Calu3 (cell line): ENCODE measurements around the gene FAM25A. TPM values are rescaled to one million over a fixed set of nuclear protein-coding genes. Genes with fewer than 3 reads are reported as not detected.

Experiments used
- BruUV-seq: library from RNA; stranded (reverse); fragments of 400-500 nt; replicated peaks from 2 replicates; lab custom pipeline; 2021; lab: Mats Ljungman, UMichigan
- CTCF ChIA-PET: fragments of 300-600 bp; sonication (Branson Sonifier 250); formaldehyde crosslinking; loops from one replicate; lab custom pipeline; 2022; ENCODE audit warnings: antibody characterized with exemption; lab: Charles Lee
- DNase-seq: peaks from one replicate; pipeline ENCODE4 v3.0.0; 2022
- H3K27ac Mint-ChIP-seq: one replicate; pipeline ENCODE4 v1.8.0; 2022; ENCODE audit warnings: mixed read lengths; ENCODE audit not compliant: unreplicated experiment
- H3K27me3 Mint-ChIP-seq: one replicate; pipeline ENCODE4 v1.8.0; 2022; ENCODE audit warnings: mixed read lengths; ENCODE audit not compliant: unreplicated experiment
- H3K36me3 Mint-ChIP-seq: one replicate; pipeline ENCODE4 v1.8.0; 2022; ENCODE audit warnings: mild to moderate bottlenecking, moderate library complexity, mixed read lengths; ENCODE audit not compliant: insufficient read depth, unreplicated experiment
- H3K4me1 Mint-ChIP-seq: one replicate; pipeline ENCODE4 v1.8.0; 2022; ENCODE audit warnings: mild to moderate bottlenecking, low read depth, mixed read lengths; ENCODE audit not compliant: unreplicated experiment
- H3K4me3 Mint-ChIP-seq: one replicate; pipeline ENCODE4 v1.8.0; 2022; ENCODE audit warnings: mild to moderate bottlenecking, low read depth, moderate library complexity, mixed read lengths; ENCODE audit not compliant: unreplicated experiment
- H3K9me3 Mint-ChIP-seq: one replicate; pipeline ENCODE4 v1.8.0; 2022; ENCODE audit warnings: low read depth, mixed read lengths; ENCODE audit not compliant: unreplicated experiment
- intact Hi-C: fragments of 100-400 bp; cut with micrococcal nuclease; formaldehyde crosslinking; loops from one replicate; pipeline ENCODE4 v1.10.0; 2022; ENCODE audit not compliant: unreplicated experiment
- total RNA-seq: library from RNA; stranded (reverse); gene quantifications from 2 replicates; pipeline ENCODE4 v1.2.3, GENCODE V29; 2022
- TF ChIP-seq, protein P1 (sequence below): fragments of 200-600 bp; IDR thresholded peaks from one replicate; pipeline ENCODE4 v1.8.0; 2022; ENCODE audit warnings: antibody characterized with exemption; ENCODE audit not compliant: unreplicated experiment

Gene FAM25A
- total RNA-seq, 1 experiment from 2014 or later: not detected

DNA sequence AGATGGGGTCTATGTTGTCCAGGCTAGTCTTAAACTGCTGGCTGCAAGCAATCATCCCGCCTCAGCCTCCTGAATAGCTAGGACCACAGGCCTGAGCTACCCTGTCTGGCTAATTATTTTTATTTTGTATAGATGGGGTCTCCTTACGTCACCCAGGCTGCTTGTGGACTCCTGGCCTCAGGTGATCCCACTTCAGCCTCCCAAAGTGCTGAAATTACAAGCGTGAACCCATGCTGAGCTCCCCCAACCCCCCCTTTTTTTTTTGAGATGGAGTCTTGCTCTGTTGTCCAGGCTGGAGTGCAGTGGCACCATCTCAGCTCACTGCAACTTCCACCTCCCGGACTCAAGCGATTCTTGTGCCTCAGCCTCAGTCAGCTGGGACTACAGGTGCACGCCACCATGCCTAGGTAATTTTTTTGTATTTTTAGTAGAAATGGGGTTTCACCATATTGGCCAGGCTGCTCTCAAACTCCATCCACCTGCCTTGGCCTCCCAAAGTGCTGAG is 25.4 kb downstream of the FAM25A start:
- no peaks in the 10 kb centered on the region for H3K4me1 Mint-ChIP-seq
- no peak for DNase-seq
- BruUV-seq: no TSS peak
- H3K4me3 Mint-ChIP-seq: no peak overlapping the region
- H3K27ac Mint-ChIP-seq: no peak overlapping the region
- H3K9me3 Mint-ChIP-seq: no peaks in the 10 kb centered on the region
- intact Hi-C loops: no loop called here
- CTCF ChIA-PET: interaction anchor here (0.7 kb wide), 1 partner anchor 95 kb away, joined by 3 read pairs; no protein-coding TSS in a partner anchor
- no peaks in the 10 kb centered on the region for H3K27me3 Mint-ChIP-seq
- peaks cover 7% of the 10 kb centered on the region for H3K36me3 Mint-ChIP-seq
- TF ChIP-seq, protein P1, sequence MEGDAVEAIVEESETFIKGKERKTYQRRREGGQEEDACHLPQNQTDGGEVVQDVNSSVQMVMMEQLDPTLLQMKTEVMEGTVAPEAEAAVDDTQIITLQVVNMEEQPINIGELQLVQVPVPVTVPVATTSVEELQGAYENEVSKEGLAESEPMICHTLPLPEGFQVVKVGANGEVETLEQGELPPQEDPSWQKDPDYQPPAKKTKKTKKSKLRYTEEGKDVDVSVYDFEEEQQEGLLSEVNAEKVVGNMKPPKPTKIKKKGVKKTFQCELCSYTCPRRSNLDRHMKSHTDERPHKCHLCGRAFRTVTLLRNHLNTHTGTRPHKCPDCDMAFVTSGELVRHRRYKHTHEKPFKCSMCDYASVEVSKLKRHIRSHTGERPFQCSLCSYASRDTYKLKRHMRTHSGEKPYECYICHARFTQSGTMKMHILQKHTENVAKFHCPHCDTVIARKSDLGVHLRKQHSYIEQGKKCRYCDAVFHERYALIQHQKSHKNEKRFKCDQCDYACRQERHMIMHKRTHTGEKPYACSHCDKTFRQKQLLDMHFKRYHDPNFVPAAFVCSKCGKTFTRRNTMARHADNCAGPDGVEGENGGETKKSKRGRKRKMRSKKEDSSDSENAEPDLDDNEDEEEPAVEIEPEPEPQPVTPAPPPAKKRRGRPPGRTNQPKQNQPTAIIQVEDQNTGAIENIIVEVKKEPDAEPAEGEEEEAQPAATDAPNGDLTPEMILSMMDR: no peak

DNA sequence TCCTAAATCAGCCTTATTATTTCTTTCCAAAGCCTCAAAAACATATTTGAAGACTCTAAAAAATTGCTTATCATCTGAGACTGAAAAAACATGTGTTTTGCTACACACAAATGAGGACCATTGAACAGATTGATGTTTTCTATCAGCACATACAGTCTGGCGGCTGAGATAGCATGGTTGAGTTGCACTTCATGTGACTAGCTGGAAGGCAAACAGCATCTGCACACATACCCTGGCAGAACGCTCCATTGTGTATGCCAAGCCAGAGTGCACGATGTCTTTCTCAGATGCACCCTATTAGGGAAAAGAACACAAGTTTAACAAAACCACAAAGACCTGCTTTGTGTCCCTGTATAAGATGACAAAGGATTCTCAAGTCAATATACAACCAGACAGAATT is 33.0 kb downstream of the FAM25A start:
- intact Hi-C loops: no loop called here

DNA sequence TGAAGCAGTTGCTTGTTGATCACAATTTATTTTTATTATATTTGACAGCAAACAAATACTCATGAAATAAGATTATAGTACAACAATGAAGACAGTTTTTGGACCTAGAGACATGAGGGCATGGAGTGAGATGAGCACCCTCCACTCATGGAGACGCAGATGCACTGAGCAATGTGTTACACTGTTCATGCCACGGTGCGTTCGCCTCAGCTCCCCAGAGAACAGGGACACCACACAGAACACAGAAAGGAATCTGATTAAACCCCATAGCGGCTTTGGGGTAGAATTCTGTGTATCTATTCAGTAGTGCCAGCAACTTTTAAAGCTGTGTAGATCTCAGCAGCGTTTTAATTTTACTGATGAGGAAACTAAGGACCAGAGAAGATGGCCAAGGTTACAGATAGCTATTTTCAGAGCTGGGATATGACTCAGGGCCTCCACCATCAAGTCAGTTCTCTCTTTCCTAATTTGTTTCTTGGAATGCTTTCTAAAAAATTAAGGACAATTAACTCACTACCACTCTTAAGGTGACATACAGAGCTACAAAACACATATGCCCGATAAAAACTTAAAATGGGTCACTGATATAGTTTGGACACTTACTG is 33.6 kb downstream of the FAM25A start:
- Mint-ChIP-seq H3K27me3 (no peaks in the 10 kb centered on the region), H3K9me3 (no peaks in the 10 kb centered on the region), H3K4me1 (no peaks in the 10 kb centered on the region), H3K27ac (no peak overlapping the region), H3K4me3 (no peak overlapping the region), H3K36me3 (peaks cover 12% of the 10 kb centered on the region)
- CTCF ChIA-PET: no interaction called here
- TF ChIP-seq, protein P1: no peak
- BruUV-seq: no TSS peak
- intact Hi-C loops: no loop called here
- no peak for DNase-seq

More for the DNA sequence above, 33.0 kb downstream of the FAM25A start:
- CTCF ChIA-PET: no interaction called here
- TF ChIP-seq, protein P1: no peak
- Mint-ChIP-seq H3K27me3 (no peaks in the 10 kb centered on the region), H3K27ac (no peak overlapping the region), H3K9me3 (no peaks in the 10 kb centered on the region), H3K36me3 (peaks cover 12% of the 10 kb centered on the region), H3K4me1 (no peaks in the 10 kb centered on the region), H3K4me3 (no peak overlapping the region)
- no TSS peak for BruUV-seq
- DNase-seq: no peak

DNA sequence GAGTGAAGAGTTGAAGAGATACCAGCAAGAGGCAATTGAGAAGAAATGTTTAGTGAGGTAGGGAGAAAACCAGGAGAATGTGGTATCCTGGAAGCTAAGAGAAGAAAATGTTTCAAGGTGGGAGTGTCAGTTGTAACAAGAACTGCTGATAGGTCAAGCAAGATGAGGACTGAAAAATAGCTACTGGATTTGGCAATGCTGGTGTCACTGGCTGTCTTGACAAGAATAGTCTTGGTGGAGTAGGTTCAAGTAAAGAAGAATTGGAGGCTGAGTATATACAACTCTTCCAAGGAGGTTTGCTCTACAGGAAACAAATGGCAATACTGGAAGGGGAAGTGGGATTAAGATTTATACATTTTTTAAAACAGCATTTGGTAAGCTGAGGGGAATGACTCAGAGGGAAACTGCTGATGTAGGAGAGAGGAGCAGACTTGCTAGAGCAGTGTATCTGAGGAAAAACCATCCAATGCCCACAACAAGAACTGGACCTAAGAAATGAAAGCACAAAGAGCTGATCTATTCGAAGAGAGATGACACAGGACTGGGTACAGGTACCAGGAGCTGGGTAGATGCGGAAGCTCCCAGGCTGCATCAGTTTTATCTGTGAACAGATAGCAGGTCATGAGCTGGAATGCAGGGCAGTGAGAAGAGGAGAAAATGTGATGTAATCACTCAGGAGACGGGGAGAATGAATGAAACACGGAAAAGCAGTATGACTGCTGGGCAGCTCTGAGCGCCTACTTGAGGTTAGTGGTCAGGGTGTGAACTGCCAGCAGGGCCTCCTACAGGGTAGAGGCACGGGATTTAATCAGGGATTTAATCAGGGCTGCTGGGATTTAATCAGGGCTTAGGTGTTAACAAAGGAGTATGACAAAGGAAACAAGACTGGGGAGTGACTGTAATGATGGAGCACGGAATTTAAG is 34.5 kb downstream of the FAM25A start:
- intact Hi-C loops: no loop called here
- no peak overlapping the region for H3K27ac Mint-ChIP-seq
- H3K4me3 Mint-ChIP-seq: no peak overlapping the region
- CTCF ChIA-PET: no interaction called here
- TF ChIP-seq, protein P1: no peak
- H3K36me3 Mint-ChIP-seq: peaks cover 17% of the 10 kb centered on the region
- DNase-seq: no peak
- no peaks in the 10 kb centered on the region for H3K4me1 Mint-ChIP-seq
- no TSS peak for BruUV-seq
- H3K9me3 Mint-ChIP-seq: no peaks in the 10 kb centered on the region
- no peaks in the 10 kb centered on the region for H3K27me3 Mint-ChIP-seq
